ENCODE results near the gene PEDS1. TPM values are rescaled to one million over a fixed set of nuclear protein-coding genes. Genes with fewer than 3 reads are reported as not detected.
"Not testable (repeated sequence)": the region's sequence is repeated elsewhere in the genome, so short reads cannot be mapped to it uniquely, and the experiment has no call there.

PEDS1 gene
- 26.1 and 29.1 TPM in 2 replicates for total RNA-seq
- long read RNA-seq, partial matches to known transcripts = 2 of 7 reads
- long read RNA-seq, other reads (novel, unspliced or antisense) = 5 of 7 reads

DNA sequence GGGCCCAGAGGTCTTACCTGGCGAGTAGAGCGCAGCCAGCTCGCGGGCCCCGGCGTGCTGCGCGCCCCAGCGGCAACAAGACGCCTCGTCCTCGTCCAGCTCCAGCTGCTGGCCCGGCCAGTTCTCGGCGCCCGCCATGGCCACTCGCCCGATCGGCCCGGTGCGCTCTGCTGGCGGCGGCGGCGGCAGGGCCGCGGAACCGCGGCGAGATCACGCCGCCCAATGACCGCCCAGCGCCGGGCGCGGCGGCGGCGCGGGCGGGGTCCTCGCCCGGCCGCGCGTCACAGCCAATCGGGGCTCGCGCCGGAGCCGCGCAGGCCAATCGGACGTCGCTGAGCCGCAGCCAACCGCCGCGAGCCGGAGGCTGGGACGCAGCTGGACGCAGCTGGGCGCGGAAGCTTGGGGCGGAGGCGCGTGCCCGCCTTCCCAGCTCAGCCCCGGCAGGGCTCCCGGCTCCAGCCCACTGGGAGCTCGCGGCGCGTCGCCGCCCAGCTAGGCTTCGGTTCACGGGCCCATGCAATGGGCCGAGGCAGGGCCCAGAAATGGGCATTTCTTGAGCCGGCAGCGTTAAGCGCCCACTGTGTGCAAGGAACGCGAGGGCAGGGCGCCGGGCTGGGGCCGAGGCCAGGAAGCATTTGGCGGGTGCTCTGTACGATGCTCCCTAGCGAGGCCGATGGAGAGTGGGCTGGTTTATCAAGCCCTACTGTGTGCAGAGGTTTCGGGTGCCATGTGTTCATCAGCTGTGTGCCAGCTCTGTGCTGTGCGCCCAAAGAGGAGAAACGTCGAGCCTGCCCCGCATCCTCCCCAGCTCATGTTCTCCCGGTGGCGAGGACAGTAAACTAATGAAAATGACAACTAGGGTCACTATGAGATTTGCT, at the start of gene PEDS1:
TSS of gene PEDS1 (minus strand) at position 224 of the 878 bp plus-strand sequence. CDS start at position 138, 86 bp downstream.
- no peaks in the 10 kb centered on the region for H3K9me3 Mint-ChIP-seq
- H3K27ac Mint-ChIP-seq (ENCODE audit: unreplicated experiment) = peak within 1 kb of the TSS; percentile 84
- H3K27me3 Mint-ChIP-seq (ENCODE audit: low read depth) = no peaks in the 10 kb centered on the region
- DNase-seq (ENCODE audit: low read depth, low spot score) = peak; percentile 79
- H3K4me3 Mint-ChIP-seq = peak within 1 kb of the TSS; percentile 91
- peaks cover 36% of the 10 kb centered on the region for H3K4me1 Mint-ChIP-seq
- TF ChIP-seq, protein P1, sequence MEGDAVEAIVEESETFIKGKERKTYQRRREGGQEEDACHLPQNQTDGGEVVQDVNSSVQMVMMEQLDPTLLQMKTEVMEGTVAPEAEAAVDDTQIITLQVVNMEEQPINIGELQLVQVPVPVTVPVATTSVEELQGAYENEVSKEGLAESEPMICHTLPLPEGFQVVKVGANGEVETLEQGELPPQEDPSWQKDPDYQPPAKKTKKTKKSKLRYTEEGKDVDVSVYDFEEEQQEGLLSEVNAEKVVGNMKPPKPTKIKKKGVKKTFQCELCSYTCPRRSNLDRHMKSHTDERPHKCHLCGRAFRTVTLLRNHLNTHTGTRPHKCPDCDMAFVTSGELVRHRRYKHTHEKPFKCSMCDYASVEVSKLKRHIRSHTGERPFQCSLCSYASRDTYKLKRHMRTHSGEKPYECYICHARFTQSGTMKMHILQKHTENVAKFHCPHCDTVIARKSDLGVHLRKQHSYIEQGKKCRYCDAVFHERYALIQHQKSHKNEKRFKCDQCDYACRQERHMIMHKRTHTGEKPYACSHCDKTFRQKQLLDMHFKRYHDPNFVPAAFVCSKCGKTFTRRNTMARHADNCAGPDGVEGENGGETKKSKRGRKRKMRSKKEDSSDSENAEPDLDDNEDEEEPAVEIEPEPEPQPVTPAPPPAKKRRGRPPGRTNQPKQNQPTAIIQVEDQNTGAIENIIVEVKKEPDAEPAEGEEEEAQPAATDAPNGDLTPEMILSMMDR (conservative IDR thresholded peaks at IDR 0.05) = no peak
- H3K36me3 Mint-ChIP-seq (ENCODE audit: low read depth) = no peaks in the 10 kb centered on the region

DNA sequence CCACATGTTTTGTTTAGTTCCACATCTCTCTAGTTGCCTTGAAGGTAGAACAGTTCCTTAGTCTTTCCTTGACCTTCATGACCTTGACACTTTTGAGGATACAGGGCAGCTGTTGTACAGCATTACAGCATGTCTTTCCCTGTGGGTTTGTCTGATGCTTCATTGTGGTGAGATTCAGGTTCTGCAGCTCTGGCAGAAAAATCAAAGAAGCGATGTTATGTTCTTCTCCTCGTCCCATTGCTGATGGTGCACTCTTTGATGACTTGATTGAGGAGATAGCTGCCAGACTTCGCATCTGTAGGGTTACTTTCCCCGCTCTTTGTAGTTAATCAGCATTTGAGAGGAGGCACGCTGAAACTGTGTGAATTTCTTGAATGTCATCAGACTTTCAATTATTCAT, 49.2 kb upstream of the PEDS1 start:
- Mint-ChIP-seq H3K27ac (ENCODE audit: unreplicated experiment) (no peak overlapping the region), H3K9me3 (peaks cover 14% of the 10 kb centered on the region), H3K36me3 (ENCODE audit: low read depth) (peaks cover 3% of the 10 kb centered on the region), H3K4me1 (peaks cover 9% of the 10 kb centered on the region), H3K27me3 (ENCODE audit: low read depth) (no peaks in the 10 kb centered on the region), H3K4me3 (no peak overlapping the region)
- DNase-seq (ENCODE audit: low read depth, low spot score) = no peak
- TF ChIP-seq, protein P1 (conservative IDR thresholded peaks at IDR 0.05) = no peak

DNA sequence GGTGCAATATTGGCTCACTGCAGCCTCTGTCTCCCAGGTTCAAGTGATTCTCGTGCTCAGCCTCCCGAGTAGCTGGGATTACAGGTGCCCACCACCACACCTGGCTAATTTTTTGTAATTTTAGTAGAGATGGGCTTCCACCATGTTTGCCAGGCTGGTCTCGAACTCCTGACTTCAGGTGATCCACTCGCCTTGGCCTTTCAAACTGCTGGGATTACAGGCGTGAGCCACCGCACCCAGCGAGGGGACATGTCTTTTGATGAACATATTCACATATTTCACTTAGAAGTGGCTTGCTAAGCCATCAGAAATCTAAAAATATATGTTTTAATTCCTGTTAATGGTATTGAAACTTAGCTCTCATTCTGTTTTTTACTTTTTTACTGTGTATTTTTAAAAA, 48.2 kb upstream of the PEDS1 start:
- not testable (repeated sequence) for H3K27me3 Mint-ChIP-seq (ENCODE audit: low read depth); H3K36me3 Mint-ChIP-seq (ENCODE audit: low read depth); H3K4me3 Mint-ChIP-seq; H3K4me1 Mint-ChIP-seq; DNase-seq (ENCODE audit: low read depth, low spot score); H3K27ac Mint-ChIP-seq (ENCODE audit: unreplicated experiment)
- peaks cover 14% of the 10 kb centered on the region for H3K9me3 Mint-ChIP-seq

DNA sequence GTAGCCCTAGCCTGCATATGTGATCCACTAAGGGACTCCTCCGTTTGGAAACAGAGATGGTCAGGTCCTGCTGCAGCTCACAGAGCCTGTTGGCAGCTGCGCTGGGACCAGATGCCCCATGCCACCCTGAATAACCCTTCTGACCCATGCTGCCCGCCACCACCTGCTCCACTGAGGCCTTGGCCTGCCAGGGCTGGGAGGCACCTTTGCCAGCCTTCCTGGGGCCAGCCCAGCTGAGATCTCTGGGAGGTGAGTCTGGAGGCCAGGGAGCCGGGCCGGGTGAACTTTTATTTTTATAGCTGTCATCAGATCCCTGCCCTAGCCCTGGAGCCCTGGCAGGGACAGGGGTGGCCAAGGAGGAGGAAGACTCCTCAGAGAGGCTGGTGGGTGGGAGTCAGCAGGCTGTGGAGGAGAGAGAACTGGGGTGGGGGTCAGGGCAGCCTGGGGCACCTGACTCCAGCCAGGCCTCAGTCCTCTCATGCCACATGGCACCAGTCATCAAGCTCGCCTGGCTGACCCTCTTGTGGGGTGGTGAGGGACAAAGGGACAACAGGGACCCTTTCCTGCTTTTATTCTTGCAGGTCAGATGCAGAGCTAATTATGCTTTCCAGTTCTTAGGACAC, 47.1 kb upstream of the PEDS1 start:
- Mint-ChIP-seq H3K4me3 (no peak overlapping the region), H3K4me1 (peaks cover 9% of the 10 kb centered on the region), H3K27ac (ENCODE audit: unreplicated experiment) (no peak overlapping the region)

DNA sequence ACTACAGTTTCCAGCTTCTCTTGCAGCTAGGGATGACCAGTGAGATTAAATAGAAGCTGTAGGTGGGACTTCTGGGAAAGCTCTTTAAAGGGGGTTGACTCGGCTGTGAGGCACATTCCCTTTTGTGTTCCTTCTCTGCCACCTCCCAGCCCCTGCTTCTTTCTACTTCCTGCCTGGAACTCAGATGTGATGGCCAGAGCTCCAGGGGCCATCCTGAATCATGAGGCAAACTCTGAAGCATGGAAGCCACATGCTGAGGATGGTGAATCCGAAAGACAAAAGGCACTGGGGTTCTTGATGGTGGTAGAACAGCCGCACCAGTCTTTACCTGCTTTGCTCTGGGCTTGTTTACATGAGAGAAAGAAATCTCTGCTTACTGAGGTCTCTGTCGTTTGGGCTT, 46.2 kb upstream of the PEDS1 start:
- Mint-ChIP-seq H3K9me3 (peaks cover 14% of the 10 kb centered on the region), H3K4me3 (no peak overlapping the region), H3K4me1 (peaks cover 9% of the 10 kb centered on the region), H3K27ac (ENCODE audit: unreplicated experiment) (no peak overlapping the region), H3K36me3 (ENCODE audit: low read depth) (peaks cover 3% of the 10 kb centered on the region), H3K27me3 (ENCODE audit: low read depth) (peaks cover 4% of the 10 kb centered on the region)
- TF ChIP-seq, protein P1 (conservative IDR thresholded peaks at IDR 0.05) = no peak
- DNase-seq (ENCODE audit: low read depth, low spot score) = no peak

More for the DNA sequence above, 47.1 kb upstream of the PEDS1 start:
- TF ChIP-seq, protein P1 (conservative IDR thresholded peaks at IDR 0.05) = no peak
- no peak for DNase-seq (ENCODE audit: low read depth, low spot score)
- H3K36me3 Mint-ChIP-seq (ENCODE audit: low read depth) = peaks cover 3% of the 10 kb centered on the region
- no peaks in the 10 kb centered on the region for H3K27me3 Mint-ChIP-seq (ENCODE audit: low read depth)
- peaks cover 14% of the 10 kb centered on the region for H3K9me3 Mint-ChIP-seq

Measured in neural crest cell (in vitro differentiated cells).